ENCODE data around the gene MED26. TPM values are rescaled to one million over a fixed set of nuclear protein-coding genes. Genes with fewer than 3 reads are reported as not detected.

Gene MED26
- total and polyA plus RNA-seq, 10 of the 15 experiments (the other 5 are each of a cell fraction or from before 2014, with no cell fraction given): 1.1 to 21.4 (median 9.7) TPM

DNA sequence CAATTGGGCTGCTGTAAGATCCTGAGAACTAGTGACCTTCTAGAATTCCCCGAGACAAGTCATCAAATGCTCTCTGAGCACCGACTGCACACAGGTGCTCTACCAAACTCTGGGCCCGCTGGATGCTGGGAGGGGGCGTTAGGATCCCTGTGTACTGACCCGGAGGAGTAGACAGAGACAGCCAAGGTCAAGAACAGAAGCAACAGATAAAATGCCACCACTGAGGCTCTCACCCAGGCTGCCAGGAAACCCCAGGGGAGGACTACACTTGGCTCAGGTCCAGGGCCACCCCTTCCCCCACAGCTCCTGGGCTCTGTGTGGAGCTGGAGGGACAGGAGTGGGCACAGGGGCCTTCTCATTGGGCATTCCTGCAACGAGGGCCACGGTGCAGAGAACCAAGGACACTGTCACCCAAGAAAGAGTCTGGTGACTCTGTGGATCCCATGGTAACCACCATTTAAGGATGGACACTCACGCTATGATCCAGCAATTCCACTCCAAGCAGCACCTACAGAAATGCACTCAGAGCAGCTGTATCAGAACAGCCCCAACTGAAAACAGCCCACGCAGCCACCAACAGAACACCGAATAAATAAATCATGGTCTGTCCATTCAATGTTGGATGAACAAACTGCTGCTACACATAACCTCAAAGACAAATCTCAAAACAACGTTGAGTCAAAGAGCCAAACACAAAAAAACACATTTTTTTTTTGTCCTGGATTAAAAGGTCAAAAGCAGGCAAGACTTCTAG, 39.0 kb downstream of the MED26 start (continued):
- TF ChIP-seq GATAD2B (conservative IDR thresholded peaks at IDR 0.05; ENCODE audit: low read depth) (peak; percentile 11; the same call in 1 of the 2 replicates), NR2F1 (conservative IDR thresholded peaks at IDR 0.05) (0 out of 2 replicates have a peak, but pooled peaks have one; percentile 3), BRCA1 (IDR thresholded peaks at IDR 0.05; ENCODE audit: low read depth, low read length) (no peak), SRF (IDR thresholded peaks at IDR 0.05; ENCODE audit: low read depth in 2 of 2, low read length in 2 of 2) (no peak), MEF2A (IDR thresholded peaks at IDR 0.05; ENCODE audit: insufficient read depth, low read depth, low read length) (no peak), NFYB (IDR thresholded peaks at IDR 0.05; ENCODE audit: insufficient read depth, low read depth, low read length) (no peak), EZH2 (IDR thresholded peaks at IDR 0.05; ENCODE audit: borderline replicate concordance, control insufficient read depth, low read depth, low read length) (no peak), DPF2 (IDR thresholded peaks at IDR 0.05) (no peak), SUPT20H (IDR thresholded peaks at IDR 0.05; ENCODE audit: borderline replicate concordance, control insufficient read depth, low read depth, low read length) (no peak), ZNF217 (IDR thresholded peaks at IDR 0.05) (no peak), ZNF687 (IDR thresholded peaks at IDR 0.05) (peak; percentile 30; the same call in 1 of the 2 replicates), BMI1 (IDR thresholded peaks at IDR 0.05; ENCODE audit: borderline replicate concordance) (no peak), STAT1 (conservative IDR thresholded peaks at IDR 0.05) (0 out of 2 replicates have a peak, but pooled peaks have one; percentile 15), HDGF (IDR thresholded peaks at IDR 0.05) (no peak), NBN (IDR thresholded peaks at IDR 0.05) (0 out of 2 replicates have a peak, but pooled peaks have one; percentile 10), PAX8 (IDR thresholded peaks at IDR 0.05) (no peak), TAF1 (IDR thresholded peaks at IDR 0.05; ENCODE audit: borderline replicate concordance, low read depth, low read length) (no peak), NFIC (IDR thresholded peaks at IDR 0.05; ENCODE audit: low read depth, low read length) (no peak), RBBP5 (conservative IDR thresholded peaks at IDR 0.05) (no peak), PML (IDR thresholded peaks at IDR 0.05; ENCODE audit: low read length) (no peak), PAX5 (IDR thresholded peaks at IDR 0.05; ENCODE audit: borderline replicate concordance, low read depth, low read length) (0 out of 2 replicates have a peak, but pooled peaks have one; percentile 24), IRF4 (IDR thresholded peaks at IDR 0.05; ENCODE audit: low read depth, low read length) (0 out of 2 replicates have a peak, but pooled peaks have one; percentile 5), CBX3 (IDR thresholded peaks at IDR 0.05; ENCODE audit: borderline replicate concordance, low read depth) (no peak)
- TF ChIP-seq, protein P1, sequence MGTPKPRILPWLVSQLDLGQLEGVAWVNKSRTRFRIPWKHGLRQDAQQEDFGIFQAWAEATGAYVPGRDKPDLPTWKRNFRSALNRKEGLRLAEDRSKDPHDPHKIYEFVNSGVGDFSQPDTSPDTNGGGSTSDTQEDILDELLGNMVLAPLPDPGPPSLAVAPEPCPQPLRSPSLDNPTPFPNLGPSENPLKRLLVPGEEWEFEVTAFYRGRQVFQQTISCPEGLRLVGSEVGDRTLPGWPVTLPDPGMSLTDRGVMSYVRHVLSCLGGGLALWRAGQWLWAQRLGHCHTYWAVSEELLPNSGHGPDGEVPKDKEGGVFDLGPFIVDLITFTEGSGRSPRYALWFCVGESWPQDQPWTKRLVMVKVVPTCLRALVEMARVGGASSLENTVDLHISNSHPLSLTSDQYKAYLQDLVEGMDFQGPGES (IDR thresholded peaks at IDR 0.05): no peak
- TF ChIP-seq, protein P2, sequence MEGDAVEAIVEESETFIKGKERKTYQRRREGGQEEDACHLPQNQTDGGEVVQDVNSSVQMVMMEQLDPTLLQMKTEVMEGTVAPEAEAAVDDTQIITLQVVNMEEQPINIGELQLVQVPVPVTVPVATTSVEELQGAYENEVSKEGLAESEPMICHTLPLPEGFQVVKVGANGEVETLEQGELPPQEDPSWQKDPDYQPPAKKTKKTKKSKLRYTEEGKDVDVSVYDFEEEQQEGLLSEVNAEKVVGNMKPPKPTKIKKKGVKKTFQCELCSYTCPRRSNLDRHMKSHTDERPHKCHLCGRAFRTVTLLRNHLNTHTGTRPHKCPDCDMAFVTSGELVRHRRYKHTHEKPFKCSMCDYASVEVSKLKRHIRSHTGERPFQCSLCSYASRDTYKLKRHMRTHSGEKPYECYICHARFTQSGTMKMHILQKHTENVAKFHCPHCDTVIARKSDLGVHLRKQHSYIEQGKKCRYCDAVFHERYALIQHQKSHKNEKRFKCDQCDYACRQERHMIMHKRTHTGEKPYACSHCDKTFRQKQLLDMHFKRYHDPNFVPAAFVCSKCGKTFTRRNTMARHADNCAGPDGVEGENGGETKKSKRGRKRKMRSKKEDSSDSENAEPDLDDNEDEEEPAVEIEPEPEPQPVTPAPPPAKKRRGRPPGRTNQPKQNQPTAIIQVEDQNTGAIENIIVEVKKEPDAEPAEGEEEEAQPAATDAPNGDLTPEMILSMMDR (IDR thresholded peaks at IDR 0.05 in 2 of 3, conservative IDR thresholded peaks at IDR 0.05 in 1 of 3; ENCODE audit: control insufficient read depth in 2 of 3, extremely low read depth in 1 of 3, insufficient read depth in 1 of 3, low read depth in 3 of 3, low read length in 3 of 3): no peak

Data from GM12878 (cell line).